Measurements from ENCODE around the gene BIRC5.
"Not testable (repeated sequence)": the region's sequence is repeated elsewhere in the genome, so short reads cannot be mapped to it uniquely, and the experiment has no call there.

The BIRC5 gene

GRCh38 chr17:78225088-78225865 lies 11.2 kb downstream of the BIRC5 start:
- no peak for DNase-seq (ENCODE audit: low read depth)

GRCh38 chr17:78226055-78226758 lies 12.2 kb downstream of the BIRC5 start:
- DNase-seq (ENCODE audit: low read depth), result no peak

- DNase-seq (ENCODE audit: low read depth), result no peak
Observed at GRCh38 chr17:78226759-78227454, 12.9 kb downstream of the BIRC5 start.

GRCh38 chr17:78227455-78227916 lies 13.4 kb downstream of the BIRC5 start:
- DNase-seq (ENCODE audit: low read depth), result no peak

- DNase-seq (ENCODE audit: low read depth), result no peak
Observed at GRCh38 chr17:78228176-78228575, 14.1 kb downstream of the BIRC5 start.

DNA sequence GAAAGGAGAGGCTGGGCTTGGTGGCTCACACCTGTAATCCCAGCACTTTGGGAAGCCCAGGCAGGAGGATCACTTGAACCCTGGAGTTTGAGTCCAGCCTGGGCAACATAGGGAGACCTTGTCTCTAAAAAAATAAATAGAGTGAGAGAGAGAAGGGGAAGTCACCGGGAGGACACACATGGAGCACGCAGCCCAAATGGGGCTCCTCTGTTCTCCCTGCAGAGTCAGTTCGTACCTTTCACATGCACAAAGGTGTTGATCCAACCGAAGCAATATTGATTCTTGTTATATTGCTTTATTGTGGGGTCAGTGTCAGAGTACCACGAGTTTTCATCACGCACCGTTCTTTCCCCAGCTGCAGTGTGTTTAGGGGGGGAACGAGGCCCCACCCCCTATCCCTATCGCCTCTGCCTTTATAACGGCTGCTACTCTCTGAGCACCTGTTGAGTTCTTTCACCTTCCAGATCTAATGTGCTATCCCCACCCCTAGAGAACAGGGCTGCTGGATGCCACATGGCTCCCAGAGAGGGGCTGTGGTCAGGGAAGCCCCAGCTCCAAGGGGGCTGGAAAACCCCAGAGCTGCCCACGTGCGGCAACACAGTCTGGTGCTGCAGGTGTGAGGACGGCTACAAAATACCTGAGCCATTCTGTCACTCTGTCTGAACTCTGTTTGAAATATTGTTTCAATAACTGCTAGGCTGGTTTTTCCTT lies 16.4 kb downstream of the BIRC5 start:
- no peak for DNase-seq (ENCODE audit: low read depth)

DNA sequence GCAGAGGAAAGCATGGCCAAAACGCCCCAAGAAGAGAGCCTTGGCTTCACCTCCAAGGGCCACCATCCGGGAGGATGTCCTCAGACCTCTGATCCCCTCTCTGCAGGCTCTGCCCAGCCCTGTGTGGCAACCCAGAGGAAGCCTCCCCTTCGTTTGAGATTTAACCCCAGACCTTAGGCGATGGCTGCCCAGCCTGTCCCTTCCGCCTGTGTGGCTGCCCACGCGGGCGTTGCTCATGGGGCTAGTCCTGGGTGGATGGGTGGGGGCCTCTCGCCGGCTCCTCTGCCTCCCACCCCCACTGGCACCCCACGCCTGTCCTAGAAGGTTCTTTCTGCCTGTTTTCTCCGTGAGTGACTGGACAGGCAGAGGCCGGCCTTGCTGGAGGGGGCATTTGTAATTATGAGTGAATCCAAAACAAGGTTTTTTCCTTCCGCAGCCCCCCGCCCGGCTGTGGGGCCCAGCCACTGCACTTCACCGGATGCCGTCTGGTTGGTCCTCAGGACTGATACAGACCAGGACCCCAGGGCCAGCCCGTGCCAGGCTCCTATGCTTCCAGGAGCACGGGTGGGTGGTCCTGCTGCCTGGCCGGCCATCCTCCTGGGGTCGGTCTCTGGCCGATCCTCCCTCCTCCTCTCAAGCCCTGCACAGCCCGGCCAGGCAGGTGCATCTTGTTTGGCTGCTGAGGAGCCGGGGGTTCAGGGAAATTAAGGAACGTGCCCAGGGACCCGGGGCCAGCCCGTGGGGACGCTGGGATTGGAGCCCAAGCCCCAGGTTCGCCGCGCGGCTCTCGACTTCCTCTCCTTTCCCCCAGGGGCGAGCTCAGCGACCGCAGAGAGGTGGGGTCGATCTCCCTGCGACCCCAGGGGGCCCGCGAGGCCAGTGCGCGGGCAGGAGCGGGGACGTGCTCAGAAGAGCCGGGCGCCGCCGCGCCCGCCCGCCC lies 17.2 kb downstream of the BIRC5 start, which contains the start of gene TMEM235:
Gene TMEM235, plus strand, starts transcription at position 636 of the 940 bp plus-strand sequence. CDS start 393 bp downstream, outside the sequence.
- DNase-seq (ENCODE audit: low read depth), result no peak

DNA sequence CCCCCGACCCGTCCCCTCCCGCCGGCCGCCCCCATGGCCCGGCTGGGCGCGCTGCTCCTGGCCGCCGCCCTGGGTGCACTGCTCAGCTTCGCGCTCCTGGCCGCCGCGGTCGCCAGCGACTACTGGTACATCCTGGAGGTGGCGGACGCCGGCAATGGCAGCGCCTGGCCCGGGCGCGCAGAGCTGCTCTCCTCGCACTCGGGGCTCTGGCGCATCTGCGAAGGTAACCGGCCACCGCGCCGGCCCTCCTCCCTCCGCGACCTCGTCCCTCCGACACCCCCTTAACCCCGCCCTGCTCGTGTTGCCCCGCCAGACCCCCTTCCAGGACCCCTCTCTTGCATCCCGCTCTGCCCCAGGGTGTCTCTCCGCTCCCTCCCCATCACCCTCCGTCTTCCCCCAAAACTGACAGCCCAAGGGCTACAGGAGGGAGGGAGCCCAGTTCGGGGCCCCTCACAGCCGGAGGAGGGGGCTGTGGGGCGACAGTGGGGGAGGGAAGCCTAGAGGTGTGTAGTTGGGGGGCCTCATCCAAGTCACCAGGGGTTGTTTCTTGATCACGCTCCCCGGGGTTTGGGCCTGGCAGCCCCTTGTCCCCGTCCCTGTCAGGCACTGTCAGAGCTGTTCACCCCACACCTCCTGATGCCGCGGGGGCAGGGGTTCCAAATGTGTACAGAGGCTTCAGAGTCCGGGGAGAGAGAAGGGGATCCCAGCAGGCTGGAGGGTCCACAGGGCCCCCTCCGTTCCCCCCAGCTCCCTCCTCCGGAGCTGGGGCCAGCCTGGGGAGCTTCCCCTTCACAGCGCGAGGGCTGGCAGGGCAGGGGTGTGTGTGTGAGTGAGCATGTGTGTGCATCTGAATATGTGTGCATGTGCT lies 18.2 kb downstream of the BIRC5 start:
- no peak for DNase-seq (ENCODE audit: low read depth)

DNA sequence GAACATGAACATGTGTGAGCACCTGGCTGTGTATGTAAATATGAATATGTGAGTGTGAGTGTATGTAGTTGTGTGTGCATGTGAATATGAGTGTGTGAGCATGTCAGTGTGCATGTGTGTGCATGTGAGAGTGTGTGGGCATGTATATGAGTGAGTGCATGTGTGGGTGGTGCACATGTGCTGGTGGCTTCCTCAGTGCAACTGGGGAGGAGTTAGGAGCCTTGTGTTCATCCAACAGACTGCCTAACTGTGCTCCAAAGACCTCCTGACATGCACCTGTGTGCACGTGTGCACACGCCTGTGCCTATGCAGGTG lies 18.8 kb downstream of the BIRC5 start:
- DNase-seq (ENCODE audit: low read depth), result no peak

DNA sequence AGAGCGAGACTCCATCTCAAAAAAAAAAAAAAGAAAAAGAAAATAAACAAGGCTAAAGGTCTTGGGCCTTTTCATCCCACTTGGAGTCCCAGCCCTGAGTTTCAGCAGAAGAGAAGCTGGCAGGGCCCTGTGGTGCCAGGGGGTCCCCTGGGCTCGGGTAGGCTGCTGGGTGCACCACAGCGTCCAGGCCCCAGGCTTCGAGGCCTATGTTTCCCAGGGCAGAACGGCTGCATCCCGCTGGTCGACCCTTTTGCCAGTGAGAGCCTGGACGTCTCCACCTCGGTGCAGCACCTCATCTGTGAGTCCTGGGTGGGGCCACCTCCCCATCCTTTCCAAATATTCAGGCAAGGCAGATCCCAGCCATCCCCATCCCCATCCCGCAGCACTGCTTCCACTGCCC lies 19.6 kb downstream of the BIRC5 start:
- no peak for DNase-seq (ENCODE audit: low read depth)

GRCh38 chr17:78234261-78234865 lies 20.3 kb downstream of the BIRC5 start:
- DNase-seq (ENCODE audit: low read depth), result no peak

DNA sequence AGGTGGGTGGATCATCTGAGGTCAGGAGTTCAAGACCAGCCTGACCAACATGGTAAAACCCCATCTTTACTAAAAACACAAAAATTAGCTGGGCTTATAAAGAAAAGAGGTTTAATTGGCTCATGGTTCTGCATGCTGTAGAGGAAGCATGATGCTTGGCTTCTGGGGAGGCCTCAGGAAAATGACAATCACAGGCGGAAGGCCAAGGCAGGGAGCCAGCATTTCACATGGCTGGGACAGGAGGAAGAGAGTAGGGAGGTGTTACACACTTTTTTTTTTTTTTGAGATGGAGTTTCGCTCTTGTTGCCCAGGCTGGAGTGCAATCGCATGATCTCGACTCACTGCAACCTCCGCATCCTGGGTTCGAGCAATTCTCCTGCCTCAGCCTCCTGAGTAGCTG lies 21.0 kb downstream of the BIRC5 start:
- not testable (repeated sequence) for DNase-seq (ENCODE audit: low read depth)

DNA sequence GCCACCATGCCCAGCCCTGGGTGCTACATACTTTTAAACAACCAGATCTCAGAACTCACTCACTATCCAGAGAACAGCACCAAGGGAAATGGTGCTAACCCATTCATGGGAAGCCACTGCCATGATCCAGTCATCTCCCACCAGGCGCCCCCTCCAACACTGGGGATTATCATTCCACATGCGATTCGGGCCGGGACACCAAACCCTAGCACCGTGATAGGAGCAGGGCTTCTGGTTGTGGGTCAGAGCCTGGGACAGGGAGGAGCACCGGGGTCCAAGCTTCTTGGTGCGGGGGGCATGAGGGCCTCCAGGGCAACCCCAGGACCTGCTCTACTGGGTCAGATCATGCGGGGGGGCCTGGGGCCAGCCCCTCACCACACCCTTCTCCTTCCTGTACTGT lies 21.8 kb downstream of the BIRC5 start:
- DNase-seq (ENCODE audit: low read depth), result no peak

GRCh38 chr17:78236362-78237127 lies 22.5 kb downstream of the BIRC5 start:
- DNase-seq (ENCODE audit: low read depth), result no peak

DNA sequence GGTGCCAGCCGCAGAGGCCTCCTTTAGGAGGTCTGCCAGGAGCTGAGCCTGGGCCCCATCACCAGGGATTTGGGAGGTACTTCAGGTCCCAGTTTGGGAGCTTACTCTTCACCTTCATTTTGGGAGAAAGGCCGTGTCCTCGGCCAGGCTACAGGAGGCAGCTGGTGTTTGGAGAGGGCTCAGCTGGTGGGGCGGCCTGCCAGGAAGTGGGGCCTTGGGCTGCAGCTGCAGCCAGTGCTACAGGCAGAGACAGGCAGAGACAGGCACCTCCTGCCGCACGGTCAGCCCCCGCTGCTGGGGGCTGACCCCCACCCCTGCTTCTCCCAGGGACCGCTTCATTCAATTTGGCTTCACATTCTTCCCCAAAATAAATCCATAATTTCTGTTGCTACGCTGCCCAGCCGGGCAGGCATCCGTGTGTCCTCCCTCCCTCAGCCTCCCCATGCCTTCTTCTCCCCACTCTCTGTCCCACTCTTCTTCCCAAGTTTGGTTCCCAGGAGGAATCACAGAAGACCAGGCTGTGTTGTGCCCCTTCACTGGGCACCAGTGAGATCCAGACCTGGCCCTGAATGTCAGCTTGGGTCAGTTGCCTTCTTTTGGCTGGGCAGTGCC lies 23.5 kb downstream of the BIRC5 start:
- DNase-seq (ENCODE audit: low read depth), result no peak

- no peak for DNase-seq (ENCODE audit: low read depth)
Observed at GRCh38 chr17:78238823-78239488, 24.9 kb downstream of the BIRC5 start.

DNA sequence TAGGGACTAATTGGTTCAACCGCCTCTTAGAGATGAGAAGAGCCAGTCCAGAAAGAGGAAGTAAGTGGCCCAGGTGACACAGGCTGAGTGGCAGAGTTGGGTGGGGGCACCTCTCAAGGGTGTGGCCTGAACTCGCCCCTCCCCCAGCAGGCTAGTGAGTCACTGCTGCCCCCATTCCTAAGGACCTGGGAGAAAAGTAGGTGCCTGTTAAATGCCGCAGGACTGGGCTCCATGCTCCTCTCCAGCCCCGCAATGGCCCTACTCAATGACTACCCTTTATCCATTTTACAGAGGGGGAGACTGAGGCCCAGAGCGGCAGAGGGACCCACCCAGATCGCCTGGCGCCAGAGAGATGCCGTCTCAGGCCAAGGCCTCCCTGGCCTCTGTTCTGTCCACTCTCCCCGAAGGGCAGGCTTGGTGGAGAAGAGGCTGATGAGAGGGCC lies 25.5 kb downstream of the BIRC5 start:
- DNase-seq (ENCODE audit: low read depth), result no peak

Measured in HS-27A (cell line).